Measurements from ENCODE around the gene DUSP22.

GRCh38 chr6:279341-280029 lies 12.8 kb upstream of the DUSP22 start:
- TF ChIP-seq CTCF (IDR thresholded peaks at IDR 0.05 in 2 of 3, conservative IDR thresholded peaks at IDR 0.05 in 1 of 3; ENCODE audit: borderline replicate concordance in 1 of 3, insufficient read depth in 1 of 3, low read depth in 2 of 3, low read length in 2 of 3) (no peak), EZH2 (IDR thresholded peaks at IDR 0.05) (no peak), CEBPB (IDR thresholded peaks at IDR 0.05; ENCODE audit: low read depth) (no peak)
- TF ChIP-seq, protein P1, sequence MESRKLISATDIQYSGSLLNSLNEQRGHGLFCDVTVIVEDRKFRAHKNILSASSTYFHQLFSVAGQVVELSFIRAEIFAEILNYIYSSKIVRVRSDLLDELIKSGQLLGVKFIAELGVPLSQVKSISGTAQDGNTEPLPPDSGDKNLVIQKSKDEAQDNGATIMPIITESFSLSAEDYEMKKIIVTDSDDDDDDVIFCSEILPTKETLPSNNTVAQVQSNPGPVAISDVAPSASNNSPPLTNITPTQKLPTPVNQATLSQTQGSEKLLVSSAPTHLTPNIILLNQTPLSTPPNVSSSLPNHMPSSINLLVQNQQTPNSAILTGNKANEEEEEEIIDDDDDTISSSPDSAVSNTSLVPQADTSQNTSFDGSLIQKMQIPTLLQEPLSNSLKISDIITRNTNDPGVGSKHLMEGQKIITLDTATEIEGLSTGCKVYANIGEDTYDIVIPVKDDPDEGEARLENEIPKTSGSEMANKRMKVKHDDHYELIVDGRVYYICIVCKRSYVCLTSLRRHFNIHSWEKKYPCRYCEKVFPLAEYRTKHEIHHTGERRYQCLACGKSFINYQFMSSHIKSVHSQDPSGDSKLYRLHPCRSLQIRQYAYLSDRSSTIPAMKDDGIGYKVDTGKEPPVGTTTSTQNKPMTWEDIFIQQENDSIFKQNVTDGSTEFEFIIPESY (IDR thresholded peaks at IDR 0.05; ENCODE audit: extremely low read depth, insufficient replicate concordance, low read length) = no peak
